SK-N-SH (cell line): Measurements from ENCODE around the gene CD3D. TPM values are rescaled to one million over a fixed set of nuclear protein-coding genes. Genes with fewer than 3 reads are reported as not detected.

Experiments used
- CTCF ChIA-PET: fragments of 300-600, 350-600 bp; formaldehyde crosslinking; extraction: SDS; loops from one replicate; lab custom pipeline; 2021; lab: Yijun Ruan, JAX
- POLR2A ChIA-PET: fragments of 350-600 bp; sonication (Branson Sonifier 250); formaldehyde crosslinking; extraction: SDS; loops from one replicate; lab custom pipeline; 2020; ENCODE audit warnings: antibody characterized with exemption, inconsistent platforms; lab: Yijun Ruan, JAX
- DNase-seq: peaks from one replicate; pipeline ENCODE4 v3.0.0; 2012
- H2AFZ ChIP-seq: fragments of 200-600 bp; sonication (generic); 2 replicates; pipeline ENCODE4 v1.8.1; 2016; ENCODE audit warnings: antibody characterized with exemption, mild to moderate bottlenecking, low read depth
- H3F3A ChIP-seq: fragments of 200-600 bp; sonication (generic); replicated peaks from 2 replicates; pipeline ENCODE3; 2016; ENCODE audit warnings: antibody characterized with exemption, mild to moderate bottlenecking; ENCODE audit not compliant: insufficient read depth
- H3K27ac ChIP-seq, 2 experiments: fragments of 200-500 bp in 1 of 2; fragments of 200-600 bp in 1 of 2; sonication (Bioruptor generic) in 1 of 2; sonication (generic), shearing (Covaris generic) in 1 of 2; 2 replicates each; pipeline versions ENCODE4 v1.5.1 to v1.6.1; 2014 to 2016; ENCODE audit warnings: low read depth in 2 of 2, inconsistent platforms in 1 of 2, low read length in 1 of 2, mild to moderate bottlenecking in 1 of 2, mixed read lengths in 1 of 2
- H3K27me3 ChIP-seq: fragments of 200-600 bp; sonication (generic), shearing (Covaris generic); 2 replicates; pipeline ENCODE4 v1.6.1; 2016; ENCODE audit warnings: mixed run types; ENCODE audit not compliant: insufficient read depth
- H3K36me3 ChIP-seq, 2 experiments: fragments of 200-500 bp in 1 of 2; fragments of 200-600 bp in 1 of 2; sonication (Bioruptor generic) in 1 of 2; sonication (generic) in 1 of 2; replicated peaks in 1 of 2; 2 replicates each; pipeline versions ENCODE3 to v1.5.1; 2014 to 2016; ENCODE audit warnings: low read length in 1 of 2, mild to moderate bottlenecking in 1 of 2; ENCODE audit not compliant: insufficient read depth in 2 of 2, control insufficient read depth in 1 of 2
- H3K4me1 ChIP-seq, 2 experiments: fragments of 200-500 bp in 1 of 2; fragments of 200-600 bp in 1 of 2; sonication (Bioruptor generic) in 1 of 2; sonication (generic), shearing (Covaris generic) in 1 of 2; 2 replicates each; pipeline versions ENCODE4 v1.5.1 to v1.6.1; 2014 to 2016; ENCODE audit warnings: low read depth in 1 of 2, low read length in 1 of 2, mixed run types in 1 of 2; ENCODE audit not compliant: insufficient read depth in 2 of 2, control insufficient read depth in 1 of 2
- H3K4me2 ChIP-seq: fragments of 200-600 bp; sonication (generic), shearing (Covaris generic); 2 replicates; pipeline ENCODE4 v1.6.1; 2017; ENCODE audit warnings: mixed run types
- H3K4me3 ChIP-seq, 2 experiments: fragments of 200-500 bp in 1 of 2; fragments of 200-600 bp in 1 of 2; sonication (Bioruptor generic) in 1 of 2; sonication (generic), shearing (Covaris generic) in 1 of 2; 2 replicates each; pipeline versions ENCODE4 v1.5.1 to v1.8.1; 2014 to 2016; ENCODE audit warnings: low read depth in 2 of 2, inconsistent platforms in 1 of 2, low read length in 1 of 2, mild to moderate bottlenecking in 1 of 2, mixed read lengths in 1 of 2, moderate library complexity in 1 of 2
- H3K79me2 ChIP-seq: fragments of 200-600 bp; sonication (generic); 2 replicates; pipeline ENCODE4 v1.8.1; 2017; ENCODE audit warnings: mild to moderate bottlenecking; ENCODE audit not compliant: insufficient read depth
- H3K9ac ChIP-seq: fragments of 200-600 bp; sonication (generic); 2 replicates; pipeline ENCODE4 v1.6.1; 2017; ENCODE audit warnings: mixed run types
- H3K9me2 ChIP-seq: fragments of 200-600 bp; sonication (generic); 2 replicates; pipeline ENCODE4 v1.6.1; 2017; ENCODE audit warnings: mixed run types
- H3K9me3 ChIP-seq: fragments of 200-600 bp; sonication (generic); 2 replicates; pipeline ENCODE4 v1.6.1; 2017; ENCODE audit warnings: mixed run types, mild to moderate bottlenecking, moderate library complexity
- H4K20me1 ChIP-seq: fragments of 200-600 bp; sonication (generic); 2 replicates; pipeline ENCODE4 v1.6.1; 2017; ENCODE audit warnings: mild to moderate bottlenecking, mixed run types; ENCODE audit not compliant: insufficient read depth
- CHD2 ChIP-seq: fragments of 150-350 bp; IDR thresholded peaks from 2 replicates; pipeline ENCODE4 v1.6.1; 2018; ENCODE audit warnings: low read length; ENCODE audit not compliant: partially characterized antibody
- ELF1 ChIP-seq: IDR thresholded peaks from 2 replicates; pipeline ENCODE4 v1.4.0; 2012
- FOSL2 ChIP-seq: IDR thresholded peaks from 2 replicates; pipeline ENCODE4 v1.4.0; 2012; ENCODE audit warnings: low read depth, mild to moderate bottlenecking, moderate library complexity, borderline replicate concordance
- FOXJ3 ChIP-seq: sonication (generic); formaldehyde crosslinking; IDR thresholded peaks from 2 replicates; pipeline ENCODE4 v1.5.1; 2020; ENCODE audit warnings: mild to moderate bottlenecking, missing genetic modification reagents
- GATA2 ChIP-seq: sonication (generic); formaldehyde crosslinking; IDR thresholded peaks from 2 replicates; pipeline ENCODE4 v1.5.0; 2020; ENCODE audit warnings: mild to moderate bottlenecking, missing genetic modification reagents
- JUND ChIP-seq: IDR thresholded peaks from 2 replicates; pipeline ENCODE4 v1.4.0; 2012
- MXI1 ChIP-seq: IDR thresholded peaks from 2 replicates; pipeline ENCODE4 v1.6.1; 2012; ENCODE audit warnings: mild to moderate bottlenecking, low read depth, low read length, improper control_type of control experiment
- NRF1 ChIP-seq: IDR thresholded peaks from 2 replicates; pipeline ENCODE4 v1.6.1; 2012; ENCODE audit warnings: low read depth, mild to moderate bottlenecking, low read length
- RAD21 ChIP-seq: IDR thresholded peaks from 2 replicates; pipeline ENCODE4 v1.6.1; 2012; ENCODE audit warnings: mild to moderate bottlenecking, low read length
- RFX5 ChIP-seq: IDR thresholded peaks from 2 replicates; pipeline ENCODE4 v1.6.1; 2012; ENCODE audit warnings: mild to moderate bottlenecking, improper control_type of control experiment, low read length
- SMC3 ChIP-seq: IDR thresholded peaks from 2 replicates; pipeline ENCODE4 v1.6.1; 2012; ENCODE audit warnings: low read depth, low read length, improper control_type of control experiment
- TEAD4 ChIP-seq: IDR thresholded peaks from 2 replicates; pipeline ENCODE4 v1.4.0; 2012; ENCODE audit warnings: mild to moderate bottlenecking, borderline replicate concordance; ENCODE audit not compliant: insufficient read depth
- YY1 ChIP-seq: IDR thresholded peaks from 2 replicates; pipeline ENCODE4 v1.4.0; 2012; ENCODE audit warnings: low read depth, mild to moderate bottlenecking
- WGBS: methylation state at CpG from one replicate; pipeline ENCODE4 v1.1.6; 2017; ENCODE audit warnings: low lambda C conversion rate; 5-methylcytosine and 5-hydroxymethylcytosine counted together
- polyA plus RNA-seq, 3 experiments: library from polyadenylated mRNA; depleted of rRNA; stranded (reverse); fragments of >200 nt; gene quantifications; 2 replicates each; pipeline ENCODE4 v1.2.3, GENCODE V29; 2012
- TF ChIP-seq, protein P1 (sequence below): fragments of 200-600 bp; sonication (generic); IDR thresholded peaks from 2 replicates; pipeline ENCODE4 v1.6.1; 2017; ENCODE audit warnings: antibody characterized with exemption, mild to moderate bottlenecking, moderate library complexity
- TF ChIP-seq, protein P2 (sequence below): IDR thresholded peaks from 2 replicates; pipeline ENCODE4 v1.4.0; 2012; ENCODE audit warnings: low read depth
- TF ChIP-seq, protein P3 (sequence below): fragments of 150-350 bp; IDR thresholded peaks from 2 replicates; pipeline ENCODE4 v1.6.1; 2017; ENCODE audit warnings: antibody characterized with exemption, low read length, low read depth, borderline replicate concordance

CD3D gene
- polyA plus RNA-seq, 1 of the 3 experiments (the other 2 are of a cell fraction), result 0.44 TPM

DNA sequence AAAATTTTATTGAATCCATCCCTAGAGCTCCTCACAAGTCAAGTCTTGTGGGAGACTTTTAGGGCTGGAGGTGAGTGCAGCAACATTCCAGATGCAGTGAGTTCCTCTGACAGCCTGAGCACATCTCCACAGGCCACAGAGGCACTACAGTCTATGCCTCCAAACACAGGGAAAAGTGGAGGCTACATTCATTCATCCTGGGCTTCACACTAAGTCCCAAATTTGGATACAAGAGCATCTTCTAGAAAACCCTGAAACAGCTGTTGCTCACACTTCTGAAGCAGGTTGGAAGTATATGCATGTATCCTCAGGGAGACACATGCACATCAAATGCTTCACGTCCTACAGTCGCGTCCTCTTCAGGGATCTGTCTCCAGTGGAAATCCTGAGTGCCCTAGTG lies 1.2 kb downstream of the CD3D start:
- Histone ChIP-seq H3K4me1 (no peaks in the 10 kb centered on the region), H3F3A (no peaks in the 10 kb centered on the region), H3K4me3 (no peak overlapping the region), H3K9me3 (no peaks in the 10 kb centered on the region), H3K4me2 (no peak overlapping the region), H2AFZ (no peak overlapping the region), H3K9me2 (no peaks in the 10 kb centered on the region), H3K79me2 (no peaks in the 10 kb centered on the region), H3K9ac (no peak overlapping the region), H3K27ac (no peak overlapping the region), H4K20me1 (no peaks in the 10 kb centered on the region), H3K27me3 (no peaks in the 10 kb centered on the region; the same call in 1 of the 2 replicates), H3K36me3 (no peaks in the 10 kb centered on the region)
- ChIA-PET CTCF (interaction anchor here (1.0 to 1.9 kb wide), 2 partner anchors 12 to 143 kb away, joined by 3 to 9 read pairs; no protein-coding TSS in a partner anchor), POLR2A (no interaction called here)
- TF ChIP-seq NRF1 (no peak), JUND (no peak), YY1 (no peak)
- no peak for DNase-seq
- 83% methylated on average over 3 of the region's 3 CpGs for WGBS

DNA sequence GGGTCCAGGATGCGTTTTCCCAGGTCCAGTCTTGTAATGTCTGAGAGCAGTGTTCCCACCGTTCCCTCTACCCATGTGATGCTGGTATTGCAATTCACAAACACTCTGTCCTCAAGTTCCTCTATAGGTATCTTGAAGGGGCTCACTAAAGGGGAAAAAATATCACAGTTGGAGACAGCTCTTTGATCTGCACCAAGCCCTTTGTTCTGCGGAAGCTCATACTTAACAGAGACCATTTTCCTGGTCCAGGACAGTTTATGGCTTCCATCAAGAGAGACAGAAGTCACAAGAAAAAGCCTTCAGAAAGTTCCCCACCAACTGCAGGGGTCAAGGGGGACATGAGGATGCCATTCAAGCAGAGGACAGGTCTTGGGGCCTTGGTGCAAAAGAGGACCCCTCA lies 2.1 kb downstream of the CD3D start:
- POLR2A ChIA-PET, result no interaction called here

More for the DNA sequence above, 2.1 kb downstream of the CD3D start:
- CTCF ChIA-PET, result interaction anchor here (1.0 to 1.9 kb wide), 2 partner anchors 12 to 142 kb away, joined by 3 to 9 read pairs; no protein-coding TSS in a partner anchor
- Histone ChIP-seq H3K4me2 (no peak overlapping the region), H3K27ac (no peak overlapping the region), H3K4me3 (no peak overlapping the region), H3K27me3 (no peaks in the 10 kb centered on the region; the same call in 1 of the 2 replicates), H3K9ac (no peak overlapping the region), H3F3A (no peaks in the 10 kb centered on the region), H3K9me3 (no peaks in the 10 kb centered on the region), H4K20me1 (no peaks in the 10 kb centered on the region), H2AFZ (no peak overlapping the region), H3K9me2 (no peaks in the 10 kb centered on the region), H3K79me2 (no peaks in the 10 kb centered on the region), H3K36me3 (no peaks in the 10 kb centered on the region), H3K4me1 (no peaks in the 10 kb centered on the region)
- 33% methylated on average over 3 of the region's 3 CpGs for WGBS
- TF ChIP-seq NRF1 (no peak), RAD21 (no peak), YY1 (no peak), GATA2 (CRISPR knock-in tag) (no peak), ELF1 (no peak), FOSL2 (no peak), SMC3 (no peak), TEAD4 (no peak), CHD2 (no peak), JUND (no peak), RFX5 (no peak), FOXJ3 (CRISPR knock-in tag) (no peak), MXI1 (no peak)
- TF ChIP-seq, protein P1, sequence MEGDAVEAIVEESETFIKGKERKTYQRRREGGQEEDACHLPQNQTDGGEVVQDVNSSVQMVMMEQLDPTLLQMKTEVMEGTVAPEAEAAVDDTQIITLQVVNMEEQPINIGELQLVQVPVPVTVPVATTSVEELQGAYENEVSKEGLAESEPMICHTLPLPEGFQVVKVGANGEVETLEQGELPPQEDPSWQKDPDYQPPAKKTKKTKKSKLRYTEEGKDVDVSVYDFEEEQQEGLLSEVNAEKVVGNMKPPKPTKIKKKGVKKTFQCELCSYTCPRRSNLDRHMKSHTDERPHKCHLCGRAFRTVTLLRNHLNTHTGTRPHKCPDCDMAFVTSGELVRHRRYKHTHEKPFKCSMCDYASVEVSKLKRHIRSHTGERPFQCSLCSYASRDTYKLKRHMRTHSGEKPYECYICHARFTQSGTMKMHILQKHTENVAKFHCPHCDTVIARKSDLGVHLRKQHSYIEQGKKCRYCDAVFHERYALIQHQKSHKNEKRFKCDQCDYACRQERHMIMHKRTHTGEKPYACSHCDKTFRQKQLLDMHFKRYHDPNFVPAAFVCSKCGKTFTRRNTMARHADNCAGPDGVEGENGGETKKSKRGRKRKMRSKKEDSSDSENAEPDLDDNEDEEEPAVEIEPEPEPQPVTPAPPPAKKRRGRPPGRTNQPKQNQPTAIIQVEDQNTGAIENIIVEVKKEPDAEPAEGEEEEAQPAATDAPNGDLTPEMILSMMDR, result no peak
- TF ChIP-seq, protein P2, sequence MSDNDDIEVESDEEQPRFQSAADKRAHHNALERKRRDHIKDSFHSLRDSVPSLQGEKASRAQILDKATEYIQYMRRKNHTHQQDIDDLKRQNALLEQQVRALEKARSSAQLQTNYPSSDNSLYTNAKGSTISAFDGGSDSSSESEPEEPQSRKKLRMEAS, result no peak
- TF ChIP-seq, protein P3, sequence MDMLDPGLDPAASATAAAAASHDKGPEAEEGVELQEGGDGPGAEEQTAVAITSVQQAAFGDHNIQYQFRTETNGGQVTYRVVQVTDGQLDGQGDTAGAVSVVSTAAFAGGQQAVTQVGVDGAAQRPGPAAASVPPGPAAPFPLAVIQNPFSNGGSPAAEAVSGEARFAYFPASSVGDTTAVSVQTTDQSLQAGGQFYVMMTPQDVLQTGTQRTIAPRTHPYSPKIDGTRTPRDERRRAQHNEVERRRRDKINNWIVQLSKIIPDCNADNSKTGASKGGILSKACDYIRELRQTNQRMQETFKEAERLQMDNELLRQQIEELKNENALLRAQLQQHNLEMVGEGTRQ, result no peak
- DNase-seq, result no peak
